Fibroblast of lung (primary cell): ENCODE results near the gene NAT10.

Source experiments
- CTCF ChIP-seq, 2 donors: IDR thresholded peaks in 1 of 2; conservative IDR thresholded peaks in 1 of 2; 1 replicate in 1 of 2; 2 replicates in 1 of 2; pipeline ENCODE4 v1.5.1; 2011 to 2012; ENCODE audit warnings: low read length in 2 of 2, control low read depth in 1 of 2, inconsistent platforms in 1 of 2, low read depth in 1 of 2, mild to moderate bottlenecking in 1 of 2
- EZH2 ChIP-seq: IDR thresholded peaks from 2 replicates; pipeline ENCODE4 v1.5.1; 2012; ENCODE audit warnings: low read length, control low read depth, mild to moderate bottlenecking; ENCODE audit errors: missing control alignments

DNA sequence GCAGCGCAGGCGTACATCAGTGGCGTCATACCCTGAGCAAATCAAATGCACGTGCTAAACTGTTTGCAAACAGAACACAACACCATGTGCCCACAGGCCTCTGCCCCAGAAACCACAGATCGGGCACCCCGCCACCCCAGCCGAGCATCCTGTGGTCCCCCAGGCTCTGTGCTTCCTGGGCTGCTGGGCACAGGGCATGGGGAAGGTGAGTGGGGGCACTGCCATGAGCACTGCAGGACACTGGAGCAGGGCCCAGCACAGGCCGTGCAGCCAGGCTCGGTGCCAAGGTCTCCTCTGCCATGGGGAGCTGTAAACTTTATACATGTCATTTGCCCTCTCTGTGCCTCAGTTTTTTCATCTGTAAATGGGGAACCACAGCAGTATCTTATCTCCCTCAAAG, 62.5 kb downstream of the NAT10 start:
- TF ChIP-seq CTCF (conservative IDR thresholded peaks at IDR 0.05 in 1 of 2, IDR thresholded peaks at IDR 0.05 in 1 of 2; ENCODE audit: low read depth in 1 of 2, low read length in 2 of 2) = no peak
- no peak for TF ChIP-seq EZH2
